GM19324 (cell line): Measurements from ENCODE around the gene RPRD1A.
A peak's percentile ranks its signal among the peaks of the same experiment; 100 is the strongest.
"Not testable (repeated sequence)": the region's sequence is repeated elsewhere in the genome, so short reads cannot be mapped to it uniquely, and the experiment has no call there.

Source experiments
- ATAC-seq: cut with Tn5 transposase; IDR thresholded peaks from one replicate; pipeline ENCODE4 v1.9.1; 2021; ENCODE audit warnings: mild to moderate bottlenecking, moderate library complexity; ENCODE audit not compliant: unreplicated experiment, low FRiP score

Gene RPRD1A

GRCh38 chr18:35973650-35974049 lies 93.7 kb downstream of the RPRD1A start:
- no peak for ATAC-seq

GRCh38 chr18:35972197-35973000 lies 95.0 kb downstream of the RPRD1A start, which contains the start of gene RMP24:
TSS of gene RMP24 (plus strand) at chr18:35972679.
- peak; percentile 94 for ATAC-seq

GRCh38 chr18:35971661-35972196 lies 95.6 kb downstream of the RPRD1A start:
- ATAC-seq: peak; percentile 3

GRCh38 chr18:35969676-35970075 lies 97.7 kb downstream of the RPRD1A start:
- no peak for ATAC-seq

- no peak for ATAC-seq
These were observed 99.0 kb downstream of the RPRD1A start for GRCh38 chr18:35968278-35968880.

- not testable (repeated sequence) for ATAC-seq
These were observed 99.5 kb downstream of the RPRD1A start for GRCh38 chr18:35967866-35968265.

GRCh38 chr18:35964319-35964718 lies 103.0 kb downstream of the RPRD1A start:
- ATAC-seq: no peak

GRCh38 chr18:35962320-35962719 lies 105.0 kb downstream of the RPRD1A start:
- ATAC-seq: no peak

GRCh38 chr18:35956226-35956625 lies 111.1 kb downstream of the RPRD1A start:
- ATAC-seq: no peak

GRCh38 chr18:35953688-35954087 lies 113.7 kb downstream of the RPRD1A start:
- ATAC-seq: peak; percentile 67

GRCh38 chr18:35950628-35950982 lies 116.8 kb downstream of the RPRD1A start:
- no peak for ATAC-seq

GRCh38 chr18:35949903-35950627 lies 117.3 kb downstream of the RPRD1A start:
- ATAC-seq: no peak

GRCh38 chr18:35949090-35949489 lies 118.3 kb downstream of the RPRD1A start:
- ATAC-seq: no peak

- ATAC-seq: no peak
These were observed 119.3 kb downstream of the RPRD1A start for GRCh38 chr18:35948080-35948479.

- no peak for ATAC-seq
These were observed 124.7 kb downstream of the RPRD1A start for GRCh38 chr18:35942661-35943060.

GRCh38 chr18:35942133-35942532 lies 125.2 kb downstream of the RPRD1A start:
- ATAC-seq: no peak

- ATAC-seq: no peak
These were observed 126.1 kb downstream of the RPRD1A start for GRCh38 chr18:35941299-35941698.
